ENCODE results near the gene TTC21A. TPM values are rescaled to one million over a fixed set of nuclear protein-coding genes. Genes with fewer than 3 reads are reported as not detected.

The TTC21A gene
- total RNA-seq, 1 experiment from 2014 or later: 1.7 TPM

GRCh38 chr3:39103324-39103693 is 4.2 kb upstream of the TTC21A start:
- Histone ChIP-seq H3K9me3 (ENCODE audit: control insufficient read depth, low read depth, low read length) (no peaks in the 10 kb centered on the region), H2AK5ac (ENCODE audit: insufficient read length, low read length) (no peak overlapping the region), H3K14ac (ENCODE audit: insufficient read depth, low read length) (no peak overlapping the region), H3K79me1 (ENCODE audit: insufficient read depth, low read depth, low read length, poor library complexity, severe bottlenecking) (no peaks in the 10 kb centered on the region), H2BK15ac (ENCODE audit: low read depth, low read length) (no peak overlapping the region), H3K27me3 (ENCODE audit: insufficient read depth, low read length) (no peaks in the 10 kb centered on the region), H2BK12ac (ENCODE audit: insufficient read length, low read depth, low read length) (no peak overlapping the region), H3K27ac (ENCODE audit: insufficient read length, low read depth, low read length) (no peak overlapping the region), H4K91ac (ENCODE audit: insufficient read length, low read depth, low read length) (no peak overlapping the region), H3K79me2 (ENCODE audit: insufficient read depth, low read length) (no peaks in the 10 kb centered on the region; the same call in 1 of the 2 replicates), H3K4me1 (ENCODE audit: insufficient read depth, low read length) (no peaks in the 10 kb centered on the region), H3K56ac (ENCODE audit: insufficient read length, low read depth, low read length) (no peak overlapping the region), H2BK5ac (ENCODE audit: insufficient read length, low read length) (no peak overlapping the region), H2BK120ac (ENCODE audit: low read depth, low read length, poor library complexity, severe bottlenecking) (no peak overlapping the region), H4K5ac (ENCODE audit: insufficient read length, low read depth, low read length) (no peak overlapping the region), H3K23me2 (ENCODE audit: insufficient read length, low read depth, low read length, poor library complexity, severe bottlenecking) (peaks cover 15% of the 10 kb centered on the region), H3K4ac (ENCODE audit: low read depth, low read length) (no peak overlapping the region), H4K8ac (replicated peaks; ENCODE audit: insufficient read length, low read depth, low read length) (no peak overlapping the region), H3T11ph (ENCODE audit: low read length) (no peak overlapping the region), H3K18ac (ENCODE audit: insufficient read length, low read depth, low read length) (no peak overlapping the region), H3K4me2 (ENCODE audit: insufficient read depth, insufficient read length, low read length) (no peak overlapping the region), H3K9ac (ENCODE audit: extremely low read depth, insufficient read length, low read length) (no peak overlapping the region), H4K20me1 (ENCODE audit: control insufficient read depth, insufficient read depth, insufficient read length) (no peaks in the 10 kb centered on the region), H2BK20ac (ENCODE audit: low read depth, low read length, poor library complexity, severe bottlenecking) (no peak overlapping the region), H3K23ac (ENCODE audit: insufficient read length, low read depth, low read length) (no peak overlapping the region), H2AFZ (ENCODE audit: low read length) (no peak overlapping the region)
- no peaks in the 10 kb centered on the region for H3K9me3 Mint-ChIP-seq
- peak; percentile 46 for DNase-seq
- WGBS (ENCODE audit: extremely low coverage, insufficient read length, low lambda C conversion rate): no CpG with 5 or more reads among the region's 4 CpGs
- H3K36me3 Mint-ChIP-seq (ENCODE audit: insufficient read depth in 1 of 3, low read depth in 3 of 3): peaks cover 0 to 6% (median 0%) of the 10 kb centered on the region in 3 experiments; a peak in 4 of 7 replicates
- H3K27me3 Mint-ChIP-seq (ENCODE audit: low read depth): peaks cover 16% of the 10 kb centered on the region
- H3K4me1 Mint-ChIP-seq: peaks cover 16 to 19% of the 10 kb centered on the region in 2 experiments
- H3K27ac Mint-ChIP-seq: peak overlapping the region in 1 of 3 experiments; percentile 68; a peak in 1 of 7 replicates
- no peak overlapping the region; a peak in 1 of 5 replicates for H3K4me3 Mint-ChIP-seq
- TF ChIP-seq, protein P1, sequence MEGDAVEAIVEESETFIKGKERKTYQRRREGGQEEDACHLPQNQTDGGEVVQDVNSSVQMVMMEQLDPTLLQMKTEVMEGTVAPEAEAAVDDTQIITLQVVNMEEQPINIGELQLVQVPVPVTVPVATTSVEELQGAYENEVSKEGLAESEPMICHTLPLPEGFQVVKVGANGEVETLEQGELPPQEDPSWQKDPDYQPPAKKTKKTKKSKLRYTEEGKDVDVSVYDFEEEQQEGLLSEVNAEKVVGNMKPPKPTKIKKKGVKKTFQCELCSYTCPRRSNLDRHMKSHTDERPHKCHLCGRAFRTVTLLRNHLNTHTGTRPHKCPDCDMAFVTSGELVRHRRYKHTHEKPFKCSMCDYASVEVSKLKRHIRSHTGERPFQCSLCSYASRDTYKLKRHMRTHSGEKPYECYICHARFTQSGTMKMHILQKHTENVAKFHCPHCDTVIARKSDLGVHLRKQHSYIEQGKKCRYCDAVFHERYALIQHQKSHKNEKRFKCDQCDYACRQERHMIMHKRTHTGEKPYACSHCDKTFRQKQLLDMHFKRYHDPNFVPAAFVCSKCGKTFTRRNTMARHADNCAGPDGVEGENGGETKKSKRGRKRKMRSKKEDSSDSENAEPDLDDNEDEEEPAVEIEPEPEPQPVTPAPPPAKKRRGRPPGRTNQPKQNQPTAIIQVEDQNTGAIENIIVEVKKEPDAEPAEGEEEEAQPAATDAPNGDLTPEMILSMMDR (conservative IDR thresholded peaks at IDR 0.05): peak; percentile 51
